GM18519 (cell line): ENCODE measurements around the gene ALOXE3.

Experiments used
- ATAC-seq: cut with Tn5 transposase; IDR thresholded peaks from one replicate; pipeline ENCODE4 v1.9.1; 2021; ENCODE audit warnings: mild to moderate bottlenecking, moderate library complexity; ENCODE audit not compliant: unreplicated experiment, low FRiP score

The ALOXE3 gene

DNA sequence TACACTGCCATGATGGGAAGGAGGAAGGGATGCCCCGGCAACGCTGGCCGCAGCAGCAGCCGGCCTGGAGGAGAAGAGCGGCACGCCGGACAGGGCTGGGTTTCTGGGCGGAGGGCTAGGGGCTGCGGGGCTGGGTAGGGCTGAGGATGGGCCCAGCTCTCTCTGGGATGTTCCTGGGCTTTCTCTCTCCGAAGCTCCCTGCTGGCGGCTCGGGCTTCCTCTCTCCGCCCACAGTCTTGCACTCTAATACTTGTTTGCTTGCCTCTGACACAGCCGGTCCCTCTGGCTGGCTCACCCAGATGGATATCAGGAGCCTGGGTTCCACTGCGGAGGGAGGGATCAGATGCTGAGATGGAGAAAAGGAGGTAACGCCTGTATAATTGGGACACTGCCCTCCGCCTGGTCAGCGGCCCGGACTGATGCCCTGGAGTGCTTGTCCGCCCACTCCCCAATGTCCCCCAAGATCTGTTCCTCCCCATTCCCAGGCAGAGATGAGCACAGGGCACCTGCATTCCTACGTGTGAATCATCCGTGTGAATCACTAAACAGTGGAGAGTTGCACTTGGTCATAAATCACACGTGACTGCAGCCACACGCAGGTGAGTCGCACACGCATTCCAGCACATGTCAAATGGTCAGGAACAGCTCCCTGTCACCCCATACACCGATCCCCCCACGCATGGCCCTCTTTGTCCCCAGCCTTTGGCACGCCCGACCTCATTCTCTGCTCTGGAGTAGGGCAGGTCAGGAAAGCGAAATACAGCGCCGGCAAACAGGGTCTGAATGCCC lies at the start of gene ALOXE3:
TSS of gene ALOXE3 (minus strand) at position 535 of the 789 bp plus-strand sequence. CDS start at position 11, 524 bp downstream.
- no peak for ATAC-seq

DNA sequence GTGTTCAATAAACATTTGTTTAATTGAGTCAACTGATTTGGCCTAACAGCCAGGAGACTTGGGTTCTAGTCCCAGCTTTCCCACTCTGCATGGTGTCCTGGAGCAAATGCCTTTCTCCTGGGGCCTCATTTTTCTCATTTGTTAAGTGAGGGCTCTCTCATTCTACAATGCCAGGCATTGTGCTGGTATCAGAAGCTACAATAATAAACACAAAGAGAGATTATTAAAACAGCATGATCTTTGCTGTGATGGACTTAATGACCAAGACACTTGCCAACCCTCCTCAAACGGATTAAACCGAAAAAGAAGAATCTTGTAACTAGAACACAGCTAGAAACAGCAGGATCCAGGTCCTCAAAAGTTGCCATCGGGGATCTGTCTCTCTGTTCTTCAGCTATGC lies 49.2 kb upstream of the ALOXE3 start:
- ATAC-seq, result no peak

DNA sequence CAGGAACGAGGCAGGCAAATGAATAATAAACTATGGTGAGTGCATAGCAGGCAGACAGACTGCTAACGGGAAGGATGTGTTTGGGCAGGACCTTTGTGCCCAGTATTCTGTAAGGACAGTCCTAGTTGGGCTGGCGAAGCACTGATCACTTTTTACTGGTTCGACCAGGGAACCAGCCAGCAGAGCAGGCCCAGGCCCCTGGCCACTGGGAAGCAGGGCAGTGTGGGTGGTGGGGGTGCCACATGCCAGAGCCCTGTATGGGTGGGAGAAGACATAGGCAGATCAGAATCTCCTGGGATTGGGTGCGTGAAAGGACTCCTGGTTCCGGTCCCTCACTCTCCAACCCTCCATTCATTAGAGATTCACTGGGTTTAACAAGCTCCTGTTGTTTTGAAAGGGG lies 48.4 kb upstream of the ALOXE3 start:
- no peak for ATAC-seq

DNA sequence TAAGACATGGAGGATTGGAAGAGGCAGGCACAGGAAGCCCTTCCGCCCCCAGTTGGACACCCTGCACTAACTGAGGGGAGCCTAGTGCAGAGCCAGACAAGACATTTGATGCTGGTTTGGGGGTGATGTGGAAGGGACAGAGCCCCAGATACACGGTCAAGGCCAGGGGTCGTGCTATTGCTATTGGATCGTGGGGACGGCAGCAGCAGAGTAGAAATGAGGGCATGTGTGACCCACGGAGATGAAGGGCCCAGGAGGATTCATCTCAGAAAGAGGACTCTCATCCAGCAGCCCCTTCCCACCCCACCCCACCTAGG lies 46.5 kb upstream of the ALOXE3 start:
- no peak for ATAC-seq

DNA sequence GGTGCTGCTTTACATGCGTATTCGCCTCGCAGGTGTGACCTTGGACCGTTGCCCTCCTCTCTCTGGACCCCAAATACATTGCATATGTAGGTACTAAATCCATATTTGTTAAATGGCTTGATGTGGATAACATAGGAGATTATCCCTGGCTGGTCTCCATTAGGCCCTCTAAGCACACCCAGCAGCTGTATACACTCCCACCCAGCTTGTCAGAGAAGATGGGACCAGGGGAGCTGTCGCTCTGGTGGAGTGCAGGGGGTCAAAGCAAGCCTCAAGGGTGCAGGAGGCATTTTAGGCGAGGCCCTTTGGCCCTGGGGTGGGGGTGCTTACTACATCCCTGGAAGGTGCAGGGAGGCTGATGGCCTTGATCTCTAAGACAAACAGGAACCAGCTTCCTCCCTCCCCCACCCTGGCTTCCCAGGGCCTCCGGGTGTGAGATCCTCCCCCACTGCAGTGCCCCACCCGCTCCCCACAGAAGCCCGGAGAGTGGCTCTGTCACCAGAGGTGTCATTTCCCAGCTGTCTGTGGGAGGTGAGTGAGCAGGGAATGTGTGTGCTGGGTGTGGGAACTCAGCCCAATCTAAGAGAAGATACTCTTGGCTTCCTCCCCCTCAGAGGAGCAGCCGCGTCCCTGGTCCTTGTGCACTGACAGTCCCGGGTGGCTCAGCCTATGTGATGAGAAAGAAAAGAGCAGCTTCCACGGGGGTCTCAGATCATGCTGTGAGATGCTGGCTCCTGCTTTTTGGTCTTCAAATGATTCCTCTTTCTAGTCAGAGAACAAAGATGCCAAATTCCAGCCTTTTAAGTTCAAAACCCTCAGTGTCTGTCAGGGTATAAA lies 45.9 kb upstream of the ALOXE3 start:
- no peak for ATAC-seq

DNA sequence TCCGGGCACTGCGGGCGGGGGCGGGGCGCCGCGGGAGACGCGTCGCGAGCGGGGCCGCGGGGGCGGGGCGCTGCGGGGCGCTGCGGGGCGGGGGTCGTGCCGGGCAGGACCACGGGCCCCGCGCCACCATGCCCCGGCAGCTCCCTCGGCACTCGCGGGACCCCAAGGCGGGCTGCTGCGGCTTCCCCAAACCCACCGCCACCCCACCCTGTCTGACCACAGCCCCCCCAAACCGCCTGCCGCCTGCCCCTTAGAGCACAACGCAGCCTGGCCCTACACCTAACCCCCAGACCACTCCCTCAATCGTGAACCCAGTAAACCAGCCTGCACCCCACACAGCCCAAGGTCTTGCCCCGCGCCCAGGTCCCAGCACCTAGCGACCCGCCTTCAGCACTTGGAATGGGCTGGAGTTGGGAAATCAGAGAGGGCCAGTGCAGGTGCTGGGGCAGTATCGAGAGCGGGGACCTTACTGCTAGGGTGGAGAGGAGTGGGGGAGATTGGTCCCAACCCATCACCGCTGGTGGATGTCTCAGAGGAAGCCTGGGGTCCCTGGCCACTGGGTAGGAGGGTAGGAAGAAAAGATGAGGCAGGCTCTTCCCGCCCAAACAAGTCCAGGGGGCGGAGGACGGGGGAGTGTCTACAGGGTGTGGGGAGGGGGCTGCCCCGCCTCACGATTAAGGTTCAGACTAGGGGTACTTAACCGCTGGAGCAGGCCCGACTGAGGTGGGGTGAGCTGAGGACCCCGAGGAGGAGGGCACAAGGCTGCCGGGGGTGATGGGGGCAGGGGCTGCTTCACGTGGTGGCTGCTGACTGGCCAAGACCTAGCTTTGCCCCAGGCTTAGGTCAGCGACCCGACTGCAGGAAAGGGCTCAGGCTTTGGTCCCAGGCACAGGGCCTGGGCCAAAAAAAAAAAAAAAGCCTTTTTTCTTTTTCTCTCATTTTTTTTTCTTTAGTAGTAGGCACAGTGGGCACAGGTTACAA lies 45.0 kb upstream of the ALOXE3 start:
- ATAC-seq, result no peak

DNA sequence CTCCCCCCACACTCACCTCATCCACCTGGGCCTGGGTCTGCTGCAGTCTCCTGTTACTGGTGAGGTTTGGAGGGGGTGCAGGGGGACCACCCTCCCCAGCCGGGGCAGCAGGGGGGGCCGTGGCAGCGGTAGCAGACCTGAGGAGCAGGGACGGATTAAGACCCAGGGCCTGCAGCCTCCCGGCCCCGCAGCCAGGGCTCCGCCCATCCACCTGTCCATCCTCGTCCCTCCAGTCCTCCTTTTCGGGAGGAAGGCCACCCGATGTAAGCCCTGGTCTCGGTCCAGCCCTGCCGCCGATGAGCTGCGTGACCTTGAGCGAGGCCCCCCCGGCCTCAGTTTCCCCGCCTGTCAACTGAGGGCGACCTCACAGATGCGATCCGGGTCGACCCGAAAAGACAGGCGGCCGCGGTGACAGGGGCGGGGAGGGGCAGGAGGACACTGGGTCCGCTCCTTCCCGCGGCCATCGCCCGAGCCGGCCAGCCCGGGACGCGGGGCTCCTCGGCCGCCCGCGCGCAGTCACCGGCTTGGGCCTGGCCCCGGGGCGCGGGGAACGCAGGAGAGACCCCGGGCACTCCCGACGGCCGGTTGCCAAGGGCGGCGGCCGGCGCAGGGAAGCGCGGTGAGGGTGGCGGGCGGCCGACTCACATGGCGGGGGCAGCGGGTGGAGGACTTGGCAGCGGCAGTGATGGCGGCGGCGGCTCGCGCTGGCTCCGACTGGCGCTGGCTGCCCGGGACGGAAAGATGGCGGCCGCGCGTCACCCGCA lies 44.1 kb upstream of the ALOXE3 start, which contains the start of gene VAMP2:
TSS of gene VAMP2 (minus strand) at position 716 of the 764 bp plus-strand sequence. CDS start at position 647, 69 bp downstream.
- ATAC-seq, result no peak

DNA sequence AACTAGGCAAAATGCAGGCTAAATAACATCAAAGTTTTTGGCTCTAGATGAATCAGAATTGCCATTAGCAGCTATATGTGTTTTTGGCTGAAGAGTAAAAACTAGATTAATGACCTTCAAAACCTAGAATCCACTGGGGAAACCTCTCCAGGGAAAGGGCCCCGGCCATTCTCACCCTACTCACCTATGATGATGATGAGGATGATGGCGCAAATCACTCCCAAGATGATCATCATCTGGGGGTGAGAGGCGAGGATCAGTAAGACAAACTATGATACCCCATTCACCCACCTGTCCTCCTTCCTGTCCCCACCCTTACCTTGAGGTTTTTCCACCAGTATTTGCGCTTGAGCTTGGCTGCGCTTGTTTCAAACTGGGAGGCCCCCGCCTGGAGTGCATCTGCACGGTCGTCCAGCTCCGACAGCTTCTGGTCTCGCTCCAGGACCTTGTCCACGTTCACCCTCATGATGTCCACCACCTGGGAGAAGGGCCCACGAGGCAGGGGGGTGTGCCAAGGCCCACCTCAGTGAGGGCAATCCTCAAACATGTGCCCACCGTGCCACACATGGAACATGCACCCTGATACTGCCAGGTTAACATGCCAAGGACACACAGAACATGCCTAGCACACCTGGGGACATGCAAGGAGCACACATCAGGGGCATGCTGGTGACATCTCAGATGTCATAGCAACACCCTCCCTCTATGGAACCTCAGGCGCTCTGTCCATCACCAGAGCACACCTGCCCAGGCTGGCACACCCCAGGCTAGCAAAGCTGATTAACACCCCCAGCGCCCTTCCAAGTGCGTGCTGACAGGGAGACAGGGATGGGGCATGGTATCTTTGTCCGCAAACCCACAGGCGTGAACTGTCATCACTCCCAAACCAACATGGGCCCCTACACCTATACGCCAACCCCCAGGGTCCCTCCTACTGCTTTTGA lies 43.2 kb upstream of the ALOXE3 start:
- ATAC-seq, result no peak

DNA sequence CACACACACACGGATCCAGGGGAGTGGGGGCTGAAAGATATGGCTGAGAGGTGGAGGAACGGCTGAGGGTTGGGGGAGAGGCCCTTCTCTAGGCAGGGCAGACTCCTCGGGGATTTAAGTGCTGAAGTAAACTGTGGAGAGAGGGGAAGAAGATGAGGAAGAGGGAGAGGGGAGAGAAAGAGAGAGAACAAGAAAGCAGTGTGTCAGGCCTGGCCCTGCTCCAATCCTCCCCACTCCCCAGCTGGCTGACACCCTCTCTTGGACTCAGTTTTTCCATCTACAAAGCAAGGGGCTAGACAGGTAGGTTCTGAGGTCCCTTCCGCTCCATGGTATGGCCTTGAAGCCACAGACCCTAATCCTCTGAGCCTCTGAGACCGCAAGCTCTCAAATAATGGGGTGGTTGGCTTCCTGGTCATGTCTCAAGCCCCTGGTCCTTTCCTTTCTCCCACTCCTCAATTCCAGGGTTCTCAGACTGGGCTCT lies 42.5 kb upstream of the ALOXE3 start:
- no peak for ATAC-seq

DNA sequence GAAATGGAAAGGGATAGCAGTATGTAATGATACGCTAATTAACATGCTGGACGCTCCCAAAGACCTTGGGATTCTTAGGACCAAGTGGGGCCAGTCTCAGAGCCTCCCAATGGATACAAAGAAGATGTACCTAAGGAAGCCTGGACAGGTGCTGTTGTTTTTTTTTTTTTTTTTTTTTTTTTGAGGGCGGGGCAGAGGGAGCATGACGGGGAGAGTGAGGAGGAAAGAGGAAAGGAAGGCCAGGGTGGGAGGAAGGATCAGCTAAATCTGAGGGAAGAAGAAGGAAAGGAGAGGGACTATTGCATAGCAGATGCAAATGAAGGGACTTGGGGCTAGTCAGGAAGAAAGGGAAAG lies 41.9 kb upstream of the ALOXE3 start:
- ATAC-seq, result no peak

DNA sequence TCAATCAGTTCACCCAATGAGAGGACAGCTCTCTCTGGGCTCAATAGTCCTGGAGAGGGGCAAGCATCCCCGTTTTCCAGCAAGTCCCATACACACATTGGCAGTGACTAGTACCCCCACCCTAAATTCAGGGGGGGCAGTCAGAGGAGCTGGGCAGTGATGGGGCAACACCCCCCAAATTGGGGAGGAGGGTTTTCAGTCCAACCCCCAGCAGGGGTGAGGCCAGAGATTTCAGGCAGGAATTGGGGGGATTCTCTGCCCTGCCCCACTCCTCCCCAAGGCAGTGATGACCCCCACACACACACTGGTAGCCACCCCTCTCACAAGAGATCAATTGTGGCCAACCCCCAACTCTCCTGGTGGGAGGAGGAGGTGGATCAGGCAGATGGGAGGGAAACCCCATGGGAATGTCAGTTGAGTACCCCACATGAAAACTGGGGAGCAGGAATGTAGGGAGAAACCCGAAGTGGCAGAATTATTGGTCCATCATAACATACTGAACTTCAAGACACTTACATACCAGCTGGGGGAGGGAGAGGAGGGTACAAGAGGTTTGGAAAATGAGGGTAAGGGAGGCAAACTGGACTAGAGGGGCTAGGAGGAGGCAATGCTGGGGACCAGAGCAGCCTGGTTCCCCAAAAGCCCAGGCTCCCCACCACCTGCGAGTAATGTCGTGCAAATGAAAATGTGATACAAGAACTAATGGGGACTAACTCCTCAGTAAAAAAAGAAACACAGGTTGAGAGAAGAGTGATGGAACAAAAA lies 41.3 kb upstream of the ALOXE3 start:
- ATAC-seq, result no peak

DNA sequence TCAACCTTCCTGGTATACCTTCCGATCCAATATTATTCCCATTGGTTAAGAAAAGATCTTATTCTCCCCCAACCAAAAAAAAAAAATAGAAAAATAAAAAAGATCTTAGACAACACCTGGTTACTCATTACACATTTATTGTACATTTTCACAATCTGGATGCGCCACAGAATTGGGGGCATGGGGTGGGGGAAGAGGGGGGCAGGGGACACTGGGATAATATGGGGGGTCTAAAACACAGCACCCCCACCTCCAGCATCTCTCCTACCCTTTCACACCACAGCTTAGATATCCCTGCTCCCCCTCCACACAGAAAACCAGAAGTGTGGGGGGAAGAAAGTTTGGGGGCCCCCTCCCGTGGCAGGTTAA lies 40.7 kb upstream of the ALOXE3 start:
- ATAC-seq, result no peak

DNA sequence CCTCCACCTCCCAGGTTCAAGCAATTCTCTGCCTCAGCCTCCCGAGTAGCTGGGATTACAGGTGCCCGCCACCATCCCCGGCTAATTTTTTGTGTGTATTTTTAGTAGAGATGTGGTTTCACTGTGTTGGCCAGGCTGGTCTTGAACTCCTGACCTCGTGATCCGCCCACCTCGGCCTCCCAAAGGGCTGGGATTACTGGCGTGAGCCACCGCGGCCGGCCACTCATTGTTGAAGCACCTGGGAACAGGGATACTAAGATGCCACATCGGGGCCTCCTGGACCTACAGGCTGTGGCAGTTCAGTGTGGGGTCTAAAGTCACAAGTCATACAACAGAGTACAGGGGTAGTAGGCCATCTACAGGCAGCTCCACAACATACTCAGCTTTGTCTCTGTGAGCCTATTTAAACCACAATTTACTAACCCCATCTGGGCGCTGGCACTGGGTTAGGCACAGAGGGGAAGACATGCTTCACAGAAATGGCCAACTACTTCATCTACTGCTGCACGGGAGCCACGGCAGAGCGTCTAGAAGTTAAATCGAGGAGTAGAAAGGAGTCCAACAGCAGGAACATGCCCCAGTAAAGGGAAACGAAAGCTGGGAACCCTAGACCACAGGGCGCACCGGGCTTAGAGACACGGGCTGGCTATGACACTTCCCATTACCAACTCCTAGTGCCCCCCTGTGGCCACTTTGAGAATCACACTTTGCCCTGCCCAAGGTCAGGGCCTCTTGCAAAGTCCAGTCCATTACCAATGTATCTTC lies 40.1 kb upstream of the ALOXE3 start:
- ATAC-seq, result no peak

DNA sequence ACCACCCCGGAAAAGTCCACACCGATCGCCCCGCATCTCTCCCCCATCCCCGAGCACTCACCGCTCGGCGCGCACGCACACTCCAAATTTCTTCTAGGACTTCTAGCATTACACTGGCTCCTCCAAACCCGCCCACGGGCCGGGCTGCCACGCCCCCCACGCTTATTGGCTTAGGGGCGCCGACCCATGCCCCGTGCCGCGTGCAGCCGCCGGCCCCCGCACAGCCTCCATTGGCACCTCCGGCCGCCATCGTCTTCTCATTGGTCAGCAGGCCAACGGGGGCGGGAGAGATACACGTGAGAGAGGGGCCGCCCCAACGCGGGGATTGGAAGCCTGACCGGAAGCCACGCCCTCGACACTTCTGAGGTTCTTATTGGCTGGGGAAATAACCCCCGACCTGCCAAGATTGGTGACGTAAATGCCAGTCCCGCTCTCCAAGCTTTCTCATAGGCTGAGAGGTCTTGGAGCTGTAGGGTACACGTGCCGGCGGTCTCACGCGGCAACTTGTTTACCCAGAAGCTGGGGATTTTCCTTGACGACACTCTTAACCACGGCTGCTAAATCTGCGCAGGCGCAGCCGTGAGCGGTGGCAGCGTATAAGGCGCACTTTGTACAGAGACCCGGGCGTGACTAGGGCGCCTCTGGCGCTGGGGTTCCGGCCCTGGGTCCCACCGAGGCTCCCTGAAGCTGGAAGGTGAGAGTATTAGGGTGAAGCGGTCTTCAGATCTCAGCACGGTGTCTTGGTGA lies 38.1 kb upstream of the ALOXE3 start:
- ATAC-seq, result peak; percentile 66

DNA sequence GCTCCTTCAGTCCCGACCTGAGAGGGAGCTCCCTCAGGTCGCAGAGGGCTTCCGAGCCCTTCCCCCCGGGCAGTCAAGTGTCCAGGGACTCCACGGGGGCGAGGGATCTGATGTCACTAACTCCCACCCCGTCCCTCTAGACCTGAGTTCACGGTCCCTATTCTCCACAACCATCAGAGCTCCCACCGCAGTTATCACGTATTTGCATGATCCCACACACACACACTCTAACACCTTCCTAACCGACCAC lies 37.6 kb upstream of the ALOXE3 start:
- no peak for ATAC-seq

DNA sequence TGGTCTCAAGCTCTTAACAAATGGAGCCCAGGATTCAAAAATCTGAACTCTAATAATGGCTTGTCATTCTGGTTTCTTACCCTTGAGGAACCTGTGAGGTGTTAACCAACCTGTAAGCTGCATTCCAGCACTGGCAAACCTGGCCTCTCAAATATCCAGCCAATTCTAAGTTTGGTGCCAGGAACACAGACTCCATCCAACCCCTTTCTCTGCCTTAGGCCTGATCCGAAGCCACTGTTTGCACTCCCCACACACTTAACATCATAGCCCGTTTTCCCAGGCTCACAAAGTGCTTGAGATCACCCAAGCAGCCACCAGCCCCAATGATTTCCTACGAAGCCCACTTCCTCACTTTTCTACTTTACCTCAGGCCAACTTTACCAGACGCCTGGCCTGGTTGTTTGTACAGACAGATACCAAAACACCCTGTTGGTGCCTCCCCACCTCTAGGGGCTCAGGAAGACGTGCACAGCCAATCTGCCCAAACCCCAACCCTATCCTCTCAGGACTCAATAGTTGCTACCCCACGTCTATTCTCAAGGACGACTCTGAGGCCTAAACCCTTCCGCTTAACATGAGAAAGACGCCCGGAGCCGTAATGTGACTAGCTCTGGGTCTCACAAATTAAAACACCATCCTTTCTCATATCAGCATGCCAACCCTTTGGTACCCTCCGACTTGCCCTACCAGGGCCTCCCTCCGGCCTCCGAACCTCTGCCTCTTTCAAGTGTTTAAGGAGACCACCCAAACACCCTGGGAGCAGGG lies 37.1 kb upstream of the ALOXE3 start:
- ATAC-seq, result no peak
